Activated CD4-positive, alpha-beta T cell treated with anti-CD3 and anti-CD28 coated beads, Interleukin-2, amount 10 ng/mL, durations not matched to agents 7 days and 5 days (primary cell): ENCODE data around the gene OCLN. TPM values are rescaled to one million over a fixed set of nuclear protein-coding genes. Genes with fewer than 3 reads are reported as not detected.
"Not testable (repeated sequence)": the region's sequence is repeated elsewhere in the genome, so short reads cannot be mapped to it uniquely, and the experiment has no call there.

Experiments
- CTCF ChIA-PET: fragments of 350-600 bp; sonication (Branson Sonifier 250); formaldehyde crosslinking; loops from one replicate; lab custom pipeline; 2021; ENCODE audit warnings: antibody characterized with exemption; lab: Charles Lee
- POLR2A ChIA-PET: fragments of 350-600 bp; sonication (Branson Sonifier 250); formaldehyde crosslinking; loops from one replicate; lab custom pipeline; 2021; ENCODE audit warnings: antibody characterized with exemption; lab: Charles Lee
- DNase-seq: peaks from one replicate; pipeline ENCODE4 v3.0.0-alpha.2; 2020
- H3K27ac Mint-ChIP-seq: one replicate; pipeline ENCODE4 v1.8.0; 2021; ENCODE audit warnings: mild to moderate bottlenecking, moderate library complexity, mixed read lengths
- H3K27me3 Mint-ChIP-seq: one replicate; pipeline ENCODE4 v1.8.0; 2021; ENCODE audit warnings: mixed read lengths
- H3K36me3 Mint-ChIP-seq: one replicate; pipeline ENCODE4 v1.8.0; 2021; ENCODE audit warnings: low read depth, mixed read lengths
- H3K4me1 Mint-ChIP-seq: one replicate; pipeline ENCODE4 v1.8.0; 2021; ENCODE audit warnings: mixed read lengths
- H3K4me3 Mint-ChIP-seq: one replicate; pipeline ENCODE4 v1.8.0; 2021; ENCODE audit warnings: mild to moderate bottlenecking, moderate library complexity, mixed read lengths
- H3K9me3 Mint-ChIP-seq: one replicate; pipeline ENCODE4 v1.8.0; 2021; ENCODE audit warnings: mixed read lengths
- total RNA-seq, 2 experiments: library from RNA; stranded (reverse); gene quantifications; one replicate each; pipeline ENCODE4 v1.2.3, GENCODE V29; 2021

The OCLN gene
- total RNA-seq, 2 experiments from 2014 or later, result 3.9 to 4.6 TPM

DNA sequence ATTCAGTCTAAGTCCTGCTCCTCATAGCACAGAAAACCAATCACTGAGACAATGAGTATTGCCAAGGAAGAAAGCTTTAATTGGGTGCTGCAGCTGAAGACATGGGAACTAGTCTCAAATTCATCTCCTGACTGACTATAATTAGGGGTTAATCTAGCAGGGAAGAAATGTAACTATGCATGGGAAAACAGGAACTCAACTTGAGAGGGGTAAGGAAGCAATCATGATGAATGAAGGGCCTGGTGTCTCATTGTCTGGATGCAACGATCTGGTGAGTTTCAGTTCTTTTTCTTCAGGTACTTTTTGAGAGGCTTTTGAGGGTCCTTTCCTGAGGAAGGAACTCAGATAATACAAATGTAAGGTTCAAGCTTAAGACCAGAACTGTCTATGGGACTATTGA is 24.0 kb upstream of the OCLN start:
- H3K4me1 Mint-ChIP-seq, result no peaks in the 10 kb centered on the region
- H3K27me3 Mint-ChIP-seq, result peaks cover 2% of the 10 kb centered on the region
- no peaks in the 10 kb centered on the region for H3K9me3 Mint-ChIP-seq
- ChIA-PET POLR2A (no interaction called here), CTCF (interaction anchor here (0.7 to 1.0 kb wide), 2 partner anchors 24 kb away, joined by 3 to 4 read pairs; partner anchors contain the start of gene OCLN)
- H3K4me3 Mint-ChIP-seq, result no peak overlapping the region
- H3K36me3 Mint-ChIP-seq, result no peaks in the 10 kb centered on the region
- H3K27ac Mint-ChIP-seq, result no peak overlapping the region
- no peak for DNase-seq

DNA sequence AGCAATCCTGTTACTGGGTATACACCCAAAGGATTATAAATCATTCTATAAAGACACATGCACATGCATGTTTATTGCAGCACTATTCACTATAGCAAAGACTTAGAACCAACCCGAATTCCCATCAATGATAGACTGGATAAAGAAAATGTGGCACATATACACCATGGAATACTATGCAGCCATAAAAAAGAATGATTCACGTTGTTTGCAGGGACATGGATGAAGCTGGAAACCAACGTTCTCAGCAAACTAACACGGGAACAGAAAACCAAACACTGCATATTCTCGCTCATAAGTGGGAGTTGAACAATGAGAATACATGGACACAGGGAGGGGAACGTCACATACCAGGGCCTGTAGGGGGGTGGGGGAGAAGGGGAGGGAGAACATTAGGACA is 21.1 kb upstream of the OCLN start:
- H3K36me3 Mint-ChIP-seq, H3K27me3 Mint-ChIP-seq, H3K9me3 Mint-ChIP-seq, H3K4me1 Mint-ChIP-seq, POLR2A ChIA-PET, CTCF ChIA-PET, DNase-seq, H3K4me3 Mint-ChIP-seq, H3K27ac Mint-ChIP-seq: not testable (repeated sequence)

- H3K4me3 Mint-ChIP-seq, H3K9me3 Mint-ChIP-seq, H3K4me1 Mint-ChIP-seq, CTCF ChIA-PET, DNase-seq, POLR2A ChIA-PET, H3K36me3 Mint-ChIP-seq, H3K27ac Mint-ChIP-seq, H3K27me3 Mint-ChIP-seq: not testable (repeated sequence)
Observed at GRCh38 chr5:69472535-69473143, 20.0 kb upstream of the OCLN start.

DNA sequence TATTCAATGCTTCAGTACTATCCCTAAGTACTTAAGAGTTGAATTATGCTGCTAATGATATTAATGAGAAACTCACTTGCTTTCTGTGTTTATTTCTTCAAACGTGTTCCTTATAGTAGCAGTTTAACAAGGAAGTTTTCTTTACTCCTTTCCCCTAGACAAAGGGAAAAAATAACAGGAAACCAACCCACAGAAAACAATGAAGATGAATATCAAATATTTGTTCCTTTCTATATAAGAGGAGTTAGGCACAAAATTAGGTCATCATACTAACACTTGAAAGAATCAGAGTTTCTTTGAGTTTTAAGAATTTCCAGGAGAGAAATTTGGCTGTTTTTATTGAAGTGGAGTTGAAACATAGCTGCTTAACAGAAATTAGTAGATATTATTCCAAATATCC is 15.4 kb upstream of the OCLN start:
- Mint-ChIP-seq H3K4me3 (no peak overlapping the region), H3K4me1 (no peaks in the 10 kb centered on the region), H3K27ac (no peak overlapping the region), H3K9me3 (no peaks in the 10 kb centered on the region), H3K36me3 (no peaks in the 10 kb centered on the region), H3K27me3 (peaks cover 2% of the 10 kb centered on the region)
- ChIA-PET POLR2A (no interaction called here), CTCF (interaction anchor here (1.2 kb wide), 1 partner anchor 16 kb away, joined by 4 read pairs; no protein-coding TSS in a partner anchor)
- no peak for DNase-seq

DNA sequence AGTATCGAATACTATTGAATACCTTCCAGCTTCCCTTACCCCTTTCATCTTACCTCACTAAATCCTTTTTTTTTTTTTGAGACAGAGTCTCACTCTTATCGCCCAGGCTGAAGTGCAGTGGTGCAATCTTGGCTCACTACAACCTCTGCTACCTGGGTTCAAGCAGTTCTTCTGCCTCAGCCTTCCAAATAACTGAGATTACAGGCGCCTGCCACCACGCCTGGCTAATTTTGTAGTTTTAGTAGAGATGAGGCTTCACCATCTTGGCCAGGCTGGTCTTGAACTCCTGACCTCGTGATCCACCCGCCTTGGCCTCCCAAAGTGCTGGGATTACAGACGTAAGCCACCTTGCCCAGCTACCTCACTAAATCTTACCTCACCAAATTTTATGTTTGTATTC is 14.3 kb upstream of the OCLN start:
- H3K4me3 Mint-ChIP-seq, H3K27me3 Mint-ChIP-seq, H3K36me3 Mint-ChIP-seq, POLR2A ChIA-PET, H3K27ac Mint-ChIP-seq, CTCF ChIA-PET, H3K4me1 Mint-ChIP-seq, DNase-seq, H3K9me3 Mint-ChIP-seq: not testable (repeated sequence)

DNA sequence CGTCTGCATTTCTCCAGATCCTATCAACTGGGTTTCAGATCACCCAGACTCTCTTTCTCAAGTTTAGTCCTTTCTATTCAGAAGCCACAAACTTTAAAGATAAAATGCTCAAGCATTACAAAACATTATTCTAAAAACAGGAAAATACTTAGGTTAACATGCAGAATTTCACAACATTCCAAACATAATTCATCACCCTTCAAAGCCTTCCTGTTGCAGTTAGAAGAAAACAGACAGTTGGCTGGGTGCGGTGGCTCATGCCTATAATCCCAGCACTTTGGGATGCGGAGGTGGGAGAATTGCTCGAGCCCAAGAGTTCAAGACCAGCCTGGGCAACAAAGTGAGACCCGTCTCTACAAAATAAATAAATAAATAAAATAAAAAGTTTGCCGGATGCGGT is 7.7 kb upstream of the OCLN start:
- H3K9me3 Mint-ChIP-seq, result no peaks in the 10 kb centered on the region
- ChIA-PET POLR2A (no interaction called here), CTCF (no interaction called here)
- H3K27me3 Mint-ChIP-seq, result peaks cover 25% of the 10 kb centered on the region
- no peaks in the 10 kb centered on the region for H3K4me1 Mint-ChIP-seq
- no peaks in the 10 kb centered on the region for H3K36me3 Mint-ChIP-seq
- H3K4me3 Mint-ChIP-seq, result no peak overlapping the region
- no peak for DNase-seq
- H3K27ac Mint-ChIP-seq, result no peak overlapping the region

- Mint-ChIP-seq H3K4me1 (no peaks in the 10 kb centered on the region), H3K4me3 (no peak overlapping the region), H3K9me3 (no peaks in the 10 kb centered on the region), H3K27me3 (peaks cover 29% of the 10 kb centered on the region), H3K36me3 (no peaks in the 10 kb centered on the region), H3K27ac (no peak overlapping the region)
- ChIA-PET CTCF (no interaction called here), POLR2A (no interaction called here)
- DNase-seq, result no peak
Observed at GRCh38 chr5:69485471-69485870, 7.1 kb upstream of the OCLN start.

DNA sequence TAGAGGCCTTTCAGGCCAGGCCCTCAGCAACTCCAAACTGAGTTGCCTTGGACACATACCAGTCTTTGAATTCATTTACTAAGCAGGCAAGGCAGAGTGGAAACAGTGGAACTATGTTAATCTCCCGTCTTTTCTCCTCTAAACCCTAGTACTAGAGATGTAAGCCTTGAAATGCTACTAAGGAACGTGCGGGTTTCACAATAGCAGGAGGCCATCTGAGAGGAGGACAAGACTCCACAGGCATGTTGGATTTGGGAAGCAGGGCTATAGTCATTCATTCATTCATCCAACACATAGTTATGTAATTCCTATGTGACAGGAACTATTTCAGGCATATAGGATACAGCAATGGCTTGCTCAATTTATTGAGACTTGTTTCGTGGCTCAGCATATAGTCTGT is 3.3 kb upstream of the OCLN start:
- no peak overlapping the region for H3K4me3 Mint-ChIP-seq
- peaks cover 9% of the 10 kb centered on the region for H3K4me1 Mint-ChIP-seq
- H3K27me3 Mint-ChIP-seq, result peaks cover 54% of the 10 kb centered on the region
- H3K9me3 Mint-ChIP-seq, result no peaks in the 10 kb centered on the region
- no peaks in the 10 kb centered on the region for H3K36me3 Mint-ChIP-seq
- no peak overlapping the region for H3K27ac Mint-ChIP-seq
- CTCF ChIA-PET, result no interaction called here
- POLR2A ChIA-PET, result no interaction called here
- DNase-seq, result no peak

DNA sequence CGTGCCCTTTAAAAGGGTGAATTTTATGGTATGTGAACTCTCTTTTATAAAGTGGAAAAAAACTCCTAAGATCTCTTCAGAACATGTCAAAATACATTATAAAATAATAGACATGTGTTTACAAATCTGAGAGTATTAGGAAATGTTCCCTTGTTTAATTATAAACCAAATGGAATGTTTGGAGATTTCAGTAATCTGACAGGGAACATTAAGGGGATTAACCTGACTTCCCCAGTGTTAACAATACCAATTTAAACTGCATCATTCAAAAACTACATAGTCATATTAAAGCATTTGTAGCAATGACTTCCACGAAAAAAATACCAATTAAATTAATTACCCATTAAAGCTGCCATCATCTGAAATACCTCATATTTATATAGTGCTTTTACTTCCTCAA is 1.6 kb upstream of the OCLN start:
- Mint-ChIP-seq H3K9me3 (no peaks in the 10 kb centered on the region), H3K27ac (no peak overlapping the region), H3K36me3 (no peaks in the 10 kb centered on the region), H3K4me3 (no peak overlapping the region), H3K4me1 (peaks cover 9% of the 10 kb centered on the region), H3K27me3 (peaks cover 64% of the 10 kb centered on the region)
- ChIA-PET POLR2A (no interaction called here), CTCF (no interaction called here)
- no peak for DNase-seq

- no peak for DNase-seq
- H3K4me3 Mint-ChIP-seq, result peak overlapping the region; percentile 65
- peaks cover 68% of the 10 kb centered on the region for H3K27me3 Mint-ChIP-seq
- no peaks in the 10 kb centered on the region for H3K36me3 Mint-ChIP-seq
- no peak overlapping the region for H3K27ac Mint-ChIP-seq
- POLR2A ChIA-PET, result no interaction called here
- peaks cover 9% of the 10 kb centered on the region for H3K4me1 Mint-ChIP-seq
- no peaks in the 10 kb centered on the region for H3K9me3 Mint-ChIP-seq
- CTCF ChIA-PET, result no interaction called here
Observed at GRCh38 chr5:69491838-69492390, 676 bp upstream of the OCLN start.

- POLR2A ChIA-PET, result no interaction called here
Observed at GRCh38 chr5:69492923-69493395, 369 bp downstream of the OCLN start.

DNA sequence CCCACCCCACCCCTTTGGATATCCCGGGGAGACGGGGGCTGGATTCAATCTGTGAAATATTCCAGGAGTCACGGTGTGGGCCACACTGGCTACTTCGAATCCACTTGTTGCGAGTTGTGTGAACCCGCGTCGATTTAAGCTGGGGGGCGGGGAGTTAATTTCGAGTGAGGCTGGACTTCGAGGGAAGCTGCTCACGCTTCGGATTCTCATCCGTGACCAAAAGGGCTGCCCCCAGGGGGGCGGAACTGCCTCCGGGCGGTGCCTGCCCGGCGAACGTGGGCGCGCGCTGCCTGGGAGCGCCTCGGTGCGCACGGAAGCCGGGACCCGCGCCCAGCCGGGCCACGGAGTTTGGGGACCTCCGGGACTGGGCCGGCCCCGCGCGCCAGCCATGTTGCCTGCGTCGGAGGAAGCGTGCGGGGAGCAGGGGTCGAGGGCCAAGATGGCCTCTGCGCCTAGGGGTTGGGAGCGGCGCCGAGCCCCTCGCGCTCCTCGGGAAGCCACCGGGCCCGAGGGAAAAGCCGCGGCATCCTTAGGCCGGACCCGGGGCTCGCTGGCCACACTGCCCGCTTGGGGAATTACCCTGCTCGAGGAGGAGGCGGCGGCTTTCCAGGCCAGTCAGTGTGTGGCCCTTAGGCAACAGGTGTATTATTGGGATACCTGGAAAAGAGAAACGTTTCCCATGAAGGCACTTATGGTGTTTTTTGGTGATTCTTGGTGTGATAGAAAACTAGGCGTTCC is 975 bp downstream of the OCLN start:
- H3K4me1 Mint-ChIP-seq, result peaks cover 9% of the 10 kb centered on the region
- H3K9me3 Mint-ChIP-seq, result no peaks in the 10 kb centered on the region
- H3K36me3 Mint-ChIP-seq, result no peaks in the 10 kb centered on the region
- no peak overlapping the region for H3K27ac Mint-ChIP-seq
- H3K27me3 Mint-ChIP-seq, result peaks cover 71% of the 10 kb centered on the region
- POLR2A ChIA-PET, result no interaction called here
- CTCF ChIA-PET, result interaction anchor here (0.5 to 1.0 kb wide), 3 partner anchors 17 to 25 kb away, joined by 3 to 4 read pairs (median 4); no protein-coding TSS in a partner anchor
- peak overlapping the region; percentile 65 for H3K4me3 Mint-ChIP-seq
- DNase-seq, result no peak

More at GRCh38 chr5:69492923-69493395, 369 bp downstream of the OCLN start:
- CTCF ChIA-PET, result interaction anchor here (0.5 to 1.0 kb wide), 3 partner anchors 17 to 24 kb away, joined by 3 to 4 read pairs (median 4); no protein-coding TSS in a partner anchor
- Mint-ChIP-seq H3K9me3 (no peaks in the 10 kb centered on the region), H3K27me3 (peaks cover 72% of the 10 kb centered on the region), H3K27ac (no peak overlapping the region), H3K4me1 (peaks cover 9% of the 10 kb centered on the region), H3K4me3 (peak overlapping the region; percentile 65), H3K36me3 (no peaks in the 10 kb centered on the region)
- DNase-seq, result peak; percentile 13

- H3K4me1 Mint-ChIP-seq, result peaks cover 9% of the 10 kb centered on the region
- no peaks in the 10 kb centered on the region for H3K36me3 Mint-ChIP-seq
- no peaks in the 10 kb centered on the region for H3K9me3 Mint-ChIP-seq
- CTCF ChIA-PET, result no interaction called here
- peaks cover 64% of the 10 kb centered on the region for H3K27me3 Mint-ChIP-seq
- POLR2A ChIA-PET, result no interaction called here
- DNase-seq, result no peak
- no peak overlapping the region for H3K27ac Mint-ChIP-seq
- no peak overlapping the region for H3K4me3 Mint-ChIP-seq
Observed at GRCh38 chr5:69494452-69494851, 1.9 kb downstream of the OCLN start.
